NCI-H82 (cell line): ENCODE data around the gene EEFSEC.
A peak's percentile ranks its signal among the peaks of the same experiment; 100 is the strongest.

Experiments
- DNase-seq: peaks from one replicate; lab custom pipeline; 2025; lab: John Stamatoyannopoulos, UW

The EEFSEC gene

DNA sequence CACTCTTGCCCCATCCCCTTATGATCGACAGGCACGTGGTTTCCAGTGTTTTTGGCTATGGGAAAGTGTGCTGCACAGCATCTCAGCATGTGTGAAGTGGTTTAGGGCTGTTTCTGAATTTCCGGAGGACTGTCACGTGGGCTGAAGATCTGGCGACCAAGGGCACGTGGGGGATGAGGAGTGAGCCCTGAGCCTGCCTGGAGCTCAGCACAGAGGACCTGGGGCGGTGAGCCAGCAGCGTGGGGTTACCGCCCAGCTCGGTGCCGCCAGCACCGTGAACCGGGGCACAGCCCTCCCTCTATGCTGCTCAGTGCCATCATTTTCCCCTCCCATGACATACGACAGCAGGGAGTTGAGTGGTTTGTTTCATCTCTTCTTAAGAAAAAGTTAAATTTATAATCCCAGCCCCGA is 163.2 kb downstream of the EEFSEC start:
- no peak for DNase-seq

DNA sequence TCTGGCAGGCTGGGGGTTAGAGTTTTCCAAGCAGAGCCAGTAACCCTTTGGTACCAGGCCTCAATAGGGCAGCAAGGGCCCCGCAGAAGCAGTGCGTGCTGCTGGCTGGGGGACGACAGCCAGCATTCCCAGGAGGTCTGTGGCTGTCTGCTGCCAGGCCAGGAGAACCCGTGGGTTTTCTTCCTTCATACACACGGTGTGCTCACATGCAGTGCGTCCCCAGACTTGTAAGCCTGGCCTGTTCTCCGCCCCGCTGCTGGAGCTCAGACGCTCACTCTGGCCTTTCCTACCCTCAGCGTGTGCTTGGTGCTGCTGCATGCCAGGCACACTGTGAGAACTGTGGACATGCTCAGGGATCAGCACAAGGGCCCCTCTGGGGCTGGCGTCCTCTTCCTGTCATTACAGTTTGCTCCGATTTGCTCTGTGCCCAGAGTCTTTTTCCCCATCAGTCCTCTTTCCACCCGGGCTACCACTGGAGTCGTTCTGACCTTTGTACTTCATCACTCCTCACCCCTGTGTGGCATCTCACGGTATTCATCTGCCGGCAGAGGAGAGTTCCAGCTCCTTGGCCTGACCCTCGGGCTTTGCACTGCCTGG is 163.9 kb downstream of the EEFSEC start:
- DNase-seq: no peak

DNA sequence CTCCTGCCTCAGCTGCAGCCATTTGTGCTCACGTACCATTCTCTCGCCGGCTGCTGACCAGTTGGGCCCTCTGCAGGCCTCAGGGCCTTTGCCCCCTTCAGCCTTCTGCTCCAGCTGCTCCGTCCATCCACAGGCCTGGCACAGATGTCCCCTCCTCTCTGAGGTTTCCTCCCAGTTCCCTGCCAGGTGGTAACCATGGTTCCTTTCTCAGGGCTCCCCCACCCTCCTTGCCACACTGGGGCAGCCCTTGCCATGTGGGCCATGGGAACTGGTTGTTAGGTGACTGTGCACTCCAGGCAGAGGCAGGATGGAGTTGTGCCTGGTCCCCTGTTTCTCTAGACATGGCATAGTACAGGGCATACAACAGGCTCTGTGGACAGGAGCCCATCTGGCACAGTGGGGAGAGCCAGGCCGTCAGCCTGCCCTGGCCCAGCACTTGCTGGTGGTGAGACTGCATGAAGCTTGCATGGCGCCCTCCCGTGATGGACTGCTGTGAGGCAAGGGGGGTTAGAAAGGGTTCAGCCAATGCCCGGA is 164.5 kb downstream of the EEFSEC start:
- DNase-seq: no peak

DNA sequence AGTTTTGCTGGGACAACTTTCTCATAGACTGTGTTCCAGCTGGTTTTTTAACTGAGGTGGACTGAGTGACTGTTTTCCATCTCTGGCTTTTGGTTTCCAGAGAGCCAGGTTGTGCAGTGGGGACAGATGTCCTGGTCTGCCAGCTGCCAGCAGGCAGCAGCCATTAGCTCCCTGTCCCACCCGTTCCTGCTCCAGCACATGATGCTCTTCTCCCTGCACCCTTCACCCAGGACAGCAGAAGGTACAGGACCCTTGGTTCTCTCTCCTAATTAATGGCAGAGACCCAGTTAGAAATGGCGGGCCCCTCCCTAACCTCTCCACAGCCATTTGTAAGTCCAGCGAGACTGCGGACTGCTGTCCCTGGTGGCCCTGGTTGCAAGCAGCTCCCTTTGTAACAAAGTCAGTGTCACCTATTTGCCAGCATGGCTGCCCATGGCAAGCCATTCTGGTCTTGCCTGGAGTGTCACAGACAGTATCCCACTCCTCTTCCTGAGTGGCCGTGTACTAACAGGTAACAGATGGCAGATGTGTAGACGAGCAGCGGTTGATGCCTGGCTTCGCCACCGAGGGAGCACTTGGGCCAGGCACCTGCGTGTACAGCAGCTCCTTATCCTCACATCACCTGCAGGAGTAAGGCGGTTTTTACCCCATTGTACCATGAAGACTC is 165.1 kb downstream of the EEFSEC start:
- DNase-seq: no peak

DNA sequence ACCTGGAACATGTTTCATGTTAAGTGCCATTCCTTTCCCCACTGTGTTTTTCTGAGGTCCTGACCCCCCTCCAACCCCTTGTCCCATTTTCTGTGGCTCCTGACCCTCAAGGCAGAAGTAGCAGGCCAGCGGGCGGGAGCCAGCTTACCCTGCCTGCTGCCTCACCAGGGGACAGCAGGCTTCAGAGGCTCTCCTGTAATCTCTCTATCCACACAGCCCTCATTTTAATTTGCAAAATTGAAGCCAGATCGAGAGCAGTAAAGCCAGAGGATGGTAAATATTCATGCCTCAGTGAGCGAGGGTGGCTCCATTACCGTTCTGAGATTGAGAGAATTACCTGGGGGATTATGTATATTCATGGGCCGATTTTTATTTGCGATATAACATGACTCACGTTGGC is 165.8 kb downstream of the EEFSEC start:
- no peak for DNase-seq

DNA sequence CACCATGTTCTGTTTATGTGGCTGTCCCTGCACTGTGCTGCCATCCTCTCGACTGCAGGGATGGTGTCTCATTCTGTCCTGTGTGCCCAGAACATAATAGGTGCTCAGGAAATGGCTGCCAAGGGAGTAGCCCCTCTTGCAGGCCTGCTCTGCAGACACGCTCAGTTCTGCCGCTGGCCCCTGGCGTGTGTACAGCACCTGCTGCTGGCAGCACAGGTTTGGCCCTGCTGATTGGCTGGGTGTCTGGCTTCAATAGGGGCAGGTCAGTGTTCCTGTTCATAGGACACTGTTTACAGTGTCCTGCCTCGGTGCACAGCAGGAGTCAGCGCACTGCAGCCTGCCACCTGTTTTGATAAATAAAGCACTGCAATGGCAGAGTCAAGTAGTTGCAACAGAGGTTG is 166.5 kb downstream of the EEFSEC start:
- no peak for DNase-seq

DNA sequence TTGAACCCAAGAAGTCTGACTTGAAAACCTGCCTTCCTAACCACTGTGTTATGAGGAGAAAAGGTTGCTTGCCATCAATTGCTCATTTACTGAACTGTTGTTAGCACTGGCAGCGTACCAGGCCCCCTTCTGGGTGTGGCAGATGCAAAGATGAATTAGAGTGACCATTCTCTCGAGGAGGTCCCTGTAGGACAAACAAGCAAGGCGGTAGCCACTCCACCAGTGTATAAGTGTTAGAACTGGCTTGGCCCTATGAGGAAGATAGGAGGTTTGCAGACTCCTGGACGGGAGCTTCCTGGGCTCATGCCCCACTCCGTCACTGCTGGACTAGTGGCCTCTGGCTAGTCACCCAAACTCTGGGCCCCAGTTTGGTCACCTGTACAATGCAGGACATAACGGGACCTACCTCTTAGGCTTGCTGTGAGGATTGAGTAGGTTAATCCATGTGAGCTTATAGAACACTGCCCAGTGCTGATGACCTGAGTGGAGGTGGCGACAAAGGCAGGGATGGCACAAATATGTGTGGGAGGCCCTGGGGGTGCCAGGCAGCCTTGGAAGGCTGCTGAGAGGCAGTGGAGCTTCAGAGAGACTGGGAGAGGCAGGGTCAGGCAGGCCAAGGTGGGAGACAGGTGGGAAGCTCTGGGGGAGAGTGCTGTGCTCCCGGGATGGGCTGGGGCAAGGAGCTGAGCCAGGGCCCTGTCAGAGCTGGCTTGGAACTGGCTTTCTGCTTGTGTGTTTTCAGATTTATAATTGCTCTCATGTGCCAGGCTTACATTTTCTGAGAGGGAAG is 167.5 kb downstream of the EEFSEC start:
- no peak for DNase-seq

DNA sequence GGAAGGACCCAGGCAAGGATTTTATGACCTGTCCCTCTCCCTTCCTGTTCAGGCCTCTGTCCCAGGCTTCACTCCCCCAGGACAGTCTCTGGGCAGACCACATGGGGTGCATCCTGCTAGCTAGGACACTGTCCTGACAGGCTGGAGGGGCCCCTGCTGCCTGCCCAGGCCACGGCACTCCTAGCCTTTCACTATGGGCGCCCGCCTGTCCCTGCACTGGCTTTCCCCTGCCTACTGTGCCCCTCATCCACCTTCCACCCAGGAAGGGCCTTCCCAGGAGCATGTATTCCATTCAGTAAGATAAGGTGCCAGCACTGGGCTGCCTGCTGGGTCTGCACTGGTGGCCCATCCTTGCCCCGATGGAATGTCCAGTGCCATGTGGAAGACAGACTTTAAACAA is 168.1 kb downstream of the EEFSEC start:
- no peak for DNase-seq

DNA sequence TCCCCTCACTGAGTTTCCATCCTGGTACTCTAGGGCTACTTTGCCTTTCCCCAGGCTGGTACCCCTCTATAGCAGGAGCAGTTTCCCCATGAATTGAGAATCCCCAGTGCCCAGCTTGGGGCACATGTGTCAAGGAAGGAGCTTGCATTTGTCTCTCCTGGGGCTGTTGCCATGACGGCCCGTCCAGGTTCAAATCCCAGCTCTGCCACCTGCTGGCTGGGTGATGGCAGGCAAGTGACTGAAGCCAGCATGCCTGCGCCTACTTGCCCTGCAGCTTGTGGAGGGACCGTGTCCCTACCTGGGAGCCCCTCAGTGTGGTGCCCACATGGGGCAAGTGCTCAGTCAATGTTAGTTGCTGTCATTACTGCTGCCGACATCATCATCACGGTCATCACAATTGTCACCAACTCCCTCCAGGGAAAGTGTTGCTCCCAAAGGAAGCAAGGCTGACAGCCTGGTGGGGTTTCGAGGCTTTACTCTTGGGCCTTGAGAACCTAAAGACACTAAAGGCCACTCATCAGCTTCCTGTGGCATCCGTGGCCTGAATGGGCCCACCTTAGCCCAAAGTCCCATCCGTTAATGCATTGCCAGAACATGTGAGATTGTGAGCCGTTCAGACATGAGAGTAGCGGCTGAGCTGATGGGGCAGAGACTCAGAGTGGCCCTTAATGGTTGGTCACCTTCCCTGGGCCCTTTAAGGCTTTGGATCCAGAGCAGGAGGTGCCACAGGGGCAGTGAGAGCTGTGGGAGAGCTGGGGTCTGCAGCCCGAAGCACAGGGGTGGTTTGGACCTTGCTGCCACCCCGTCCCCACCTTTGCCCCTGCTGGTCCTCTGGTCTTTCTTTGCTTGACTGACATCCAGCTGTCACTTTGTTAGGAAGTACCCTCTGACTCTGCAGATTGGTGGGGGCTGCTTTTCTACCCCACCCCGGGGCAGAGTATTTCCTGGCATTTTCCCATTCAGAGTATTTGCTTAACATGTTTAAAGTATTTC is 169.0 kb downstream of the EEFSEC start:
- peak; percentile 60 for DNase-seq

DNA sequence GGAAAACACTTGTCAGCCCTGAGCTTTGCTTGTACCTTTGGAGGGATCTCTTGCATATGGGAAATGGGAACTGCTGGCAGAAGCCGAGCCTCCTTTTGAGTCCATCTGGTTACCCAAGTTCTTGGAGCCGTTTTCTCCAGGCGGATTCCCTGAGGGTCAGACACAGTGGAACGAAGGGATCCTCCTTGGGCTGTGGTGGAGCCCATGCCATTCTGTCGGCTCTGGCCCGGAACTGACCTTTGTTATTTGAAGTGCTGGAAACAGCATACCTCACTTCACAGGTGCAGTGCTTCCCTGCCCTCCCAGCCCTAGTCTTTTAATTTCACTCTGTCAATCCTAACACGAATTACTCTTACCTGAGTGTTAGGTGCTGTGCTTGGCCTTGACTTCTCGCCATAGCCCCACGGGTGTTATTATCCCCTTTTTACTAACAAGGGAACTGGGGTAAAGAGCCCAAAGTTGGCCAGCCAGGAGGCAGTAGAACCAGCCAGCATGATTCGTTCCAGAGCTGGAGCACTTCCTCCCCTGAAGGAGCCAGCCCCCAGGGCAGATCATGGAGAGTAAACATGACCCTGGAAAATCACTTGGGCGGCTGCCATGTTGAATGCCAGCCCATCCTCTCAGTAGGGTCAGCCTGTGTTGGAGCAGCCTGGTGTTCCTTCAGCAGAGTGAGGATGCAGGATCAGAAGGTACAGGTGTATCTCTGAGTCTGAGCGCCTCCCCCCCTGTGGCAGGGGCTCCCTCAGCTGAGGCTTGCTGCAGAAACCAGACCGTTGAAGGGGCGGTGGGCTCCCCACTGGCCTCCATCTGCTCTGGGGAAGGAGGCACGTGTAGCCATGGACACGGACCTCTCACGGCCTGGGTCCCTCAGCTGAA is 170.2 kb downstream of the EEFSEC start:
- DNase-seq: no peak

DNA sequence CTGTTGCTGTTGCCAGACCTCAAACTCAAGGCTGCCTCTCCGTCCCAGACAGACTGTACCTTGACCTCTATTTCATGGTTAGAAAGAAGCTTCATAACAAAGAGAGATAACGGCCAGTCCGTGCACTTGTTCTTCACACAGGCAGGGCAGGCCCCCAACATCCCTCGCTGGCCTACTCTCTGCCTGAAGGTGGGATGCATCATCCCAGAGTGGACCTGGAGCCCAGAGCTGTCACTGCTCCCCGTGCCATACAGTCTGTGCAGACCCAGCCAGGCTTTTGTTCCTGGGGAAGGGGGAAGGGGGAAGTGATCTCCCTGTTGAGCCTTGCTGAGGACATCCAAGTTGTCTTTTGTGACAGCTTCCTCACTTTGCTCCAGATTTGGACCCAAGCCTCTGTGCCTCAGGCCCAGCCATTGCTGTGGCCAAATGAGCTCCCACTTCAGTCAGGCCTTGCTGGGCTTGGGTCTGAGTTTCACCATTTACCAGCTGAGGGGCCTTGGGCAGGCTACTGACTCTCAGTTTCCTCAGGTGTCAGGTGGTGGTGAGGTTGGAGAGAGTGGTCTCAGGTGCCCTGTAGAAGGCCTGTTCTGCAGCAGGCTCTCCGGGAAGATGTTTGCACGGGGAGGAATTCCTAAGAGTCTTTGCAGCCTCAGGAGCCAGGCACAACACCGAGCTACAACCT is 171.8 kb downstream of the EEFSEC start:
- DNase-seq: no peak

DNA sequence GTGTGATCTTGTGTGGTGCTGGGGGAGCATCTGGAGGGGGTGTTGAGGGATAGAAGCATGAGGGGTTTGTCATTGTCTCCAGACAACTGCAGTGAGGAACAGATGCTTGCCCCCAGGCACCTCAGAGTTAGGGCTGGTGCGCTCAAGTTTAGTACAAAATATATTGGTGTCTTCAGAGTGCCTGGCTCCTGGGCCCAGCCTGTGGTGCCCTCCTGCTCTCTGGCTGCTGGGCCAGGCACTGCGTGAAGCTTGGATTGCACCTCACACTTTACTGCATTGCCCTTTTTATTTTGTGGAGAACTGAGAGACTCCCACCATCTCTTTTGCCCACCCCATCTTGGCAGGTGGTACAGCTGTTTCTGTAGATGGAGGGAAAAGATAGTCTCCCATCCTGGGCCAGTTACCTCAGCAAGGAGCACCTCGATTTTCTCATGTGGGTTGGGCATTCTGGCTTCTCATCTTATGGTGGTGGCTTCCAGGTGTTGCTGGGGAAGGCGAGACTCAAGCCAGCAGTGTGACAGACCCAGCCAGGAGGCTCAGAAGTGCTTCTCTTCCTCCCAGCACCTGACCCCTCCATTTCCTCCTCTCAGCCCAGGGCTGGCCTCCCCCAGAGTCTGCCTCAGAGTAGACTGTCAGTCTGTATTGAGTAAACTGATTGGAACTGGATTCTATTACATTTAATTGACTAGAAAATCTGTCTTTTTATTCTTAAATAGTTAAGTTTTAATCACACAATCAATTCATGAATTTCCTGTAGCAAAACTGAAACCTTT is 173.0 kb downstream of the EEFSEC start:
- DNase-seq: no peak

DNA sequence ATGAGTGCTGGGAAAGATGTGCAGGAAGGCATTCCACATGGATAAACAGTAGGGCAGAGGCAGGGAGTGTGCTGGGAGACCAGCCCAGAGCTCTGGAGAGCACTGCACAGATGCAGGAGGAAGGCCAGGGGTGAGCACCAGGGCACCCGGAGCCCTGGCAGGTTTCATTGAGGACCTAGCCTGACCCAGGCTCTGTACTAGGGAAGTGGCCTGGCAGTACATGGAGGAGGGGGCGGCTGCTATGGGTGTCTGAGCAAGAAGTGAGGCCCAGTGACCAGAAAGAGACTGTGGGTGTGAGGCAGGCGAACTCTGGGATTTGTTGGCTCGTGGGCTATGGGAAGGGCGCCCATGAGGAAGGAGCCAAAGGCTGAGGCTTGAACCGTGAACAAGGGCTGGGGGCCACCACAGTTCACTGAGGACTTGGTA is 174.3 kb downstream of the EEFSEC start:
- DNase-seq: no peak

DNA sequence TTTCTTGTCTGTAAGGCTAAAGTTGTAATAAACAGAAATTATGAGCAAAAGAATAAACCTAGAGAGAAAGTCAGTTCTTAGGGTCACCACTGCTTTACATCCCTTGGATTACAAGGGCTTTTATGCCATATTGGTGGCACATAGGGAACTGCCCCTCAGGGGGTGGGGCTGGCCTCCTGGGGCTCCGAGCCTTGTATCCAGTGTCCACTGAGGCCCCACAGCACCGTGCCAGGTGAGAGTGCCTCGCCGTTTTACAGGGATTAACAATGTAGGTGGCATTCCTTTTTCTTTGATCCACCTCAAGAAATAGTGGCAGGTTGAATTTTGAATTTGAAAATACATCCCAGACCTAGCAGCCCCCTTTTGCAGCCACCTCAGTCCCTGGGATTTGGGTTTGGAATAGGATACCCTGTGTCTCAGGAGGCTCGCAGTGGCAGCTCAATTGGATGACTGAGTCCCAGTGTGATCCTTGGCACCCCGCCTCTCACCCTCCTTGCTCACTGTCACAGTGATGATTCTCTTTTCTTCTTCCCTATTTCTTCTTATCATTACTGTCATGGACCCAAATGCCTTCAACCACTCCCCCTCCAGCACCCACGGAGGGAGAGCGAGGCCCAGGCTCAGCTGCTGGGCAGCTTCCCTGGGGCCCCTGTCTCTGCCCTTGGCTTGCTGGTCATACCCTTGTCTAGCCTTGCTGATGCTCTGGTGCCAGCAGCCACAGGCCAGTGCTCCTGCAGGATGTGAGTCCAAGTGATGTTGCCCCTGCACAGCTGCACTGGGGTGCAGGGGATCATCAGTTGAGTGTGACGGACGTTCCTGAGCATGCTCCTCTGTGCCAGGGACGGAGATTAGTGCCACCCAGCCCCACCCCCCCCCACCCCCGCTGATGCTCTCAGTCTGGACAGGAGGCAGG is 175.5 kb downstream of the EEFSEC start:
- DNase-seq: no peak

DNA sequence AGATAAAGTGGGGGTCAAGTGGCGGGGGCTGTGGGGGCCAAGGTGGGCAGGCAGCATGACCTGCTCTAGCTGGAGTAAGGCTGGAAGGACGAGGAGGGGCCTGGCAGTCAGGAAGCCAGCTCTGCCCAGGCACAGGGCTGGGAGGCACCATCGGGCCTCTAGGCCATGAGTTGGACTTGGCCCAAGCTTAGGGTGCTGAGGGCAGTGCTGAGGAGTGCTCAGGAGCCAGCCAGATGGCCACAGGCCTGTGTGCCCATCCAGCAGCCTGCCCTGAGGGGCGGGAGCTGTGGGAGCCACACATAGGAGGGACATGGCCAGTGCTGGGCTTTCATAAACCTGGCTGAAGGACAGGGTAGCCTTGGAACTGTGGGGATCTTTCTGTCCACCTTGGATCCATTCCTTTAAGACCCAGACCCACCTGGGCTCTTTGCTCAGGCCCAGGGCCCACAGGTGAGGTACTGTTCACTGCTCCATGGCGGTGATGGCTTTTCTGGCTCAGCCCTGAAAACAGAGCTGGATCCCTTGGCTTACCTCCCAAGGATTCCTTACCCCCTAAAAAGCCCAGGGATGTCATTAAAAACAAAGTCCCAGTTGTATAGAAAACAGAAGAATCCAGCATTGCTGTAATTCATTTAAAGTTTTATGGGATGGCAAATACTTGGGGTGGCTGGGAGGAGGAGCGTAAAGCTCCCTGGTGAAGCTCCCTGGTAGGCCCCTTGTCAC is 176.4 kb downstream of the EEFSEC start:
- DNase-seq: no peak

DNA sequence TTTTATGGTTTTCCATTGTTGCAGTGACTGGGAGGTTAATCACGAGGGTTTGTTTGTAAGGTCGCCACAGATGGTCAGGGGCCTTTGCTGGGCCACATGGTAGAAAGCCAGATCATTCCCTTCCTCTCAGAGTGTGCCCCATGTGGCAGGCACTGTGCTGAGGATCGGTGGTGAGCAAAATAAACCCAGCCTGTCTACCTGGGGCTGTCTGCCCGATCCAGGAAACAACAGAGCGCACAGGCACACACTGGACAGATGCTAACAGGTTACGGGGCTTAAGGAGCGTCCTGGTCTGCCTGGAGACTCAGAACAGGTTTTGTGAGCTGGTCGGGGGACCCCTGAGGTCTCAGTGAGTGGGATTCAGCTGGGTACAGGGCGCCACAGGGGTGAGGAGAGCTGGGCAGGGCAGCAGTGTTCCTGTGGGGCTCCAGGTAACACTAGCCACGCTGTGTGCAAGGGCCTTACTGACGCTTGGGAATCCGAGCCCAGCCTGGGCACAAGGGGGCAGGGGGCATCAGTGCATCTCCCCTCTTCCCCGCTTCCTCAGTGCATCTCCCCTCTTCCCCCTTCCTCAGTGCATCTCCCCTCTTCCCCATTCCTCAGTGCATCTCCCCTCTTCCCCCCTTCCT is 177.0 kb downstream of the EEFSEC start:
- DNase-seq: peak; percentile 35

DNA sequence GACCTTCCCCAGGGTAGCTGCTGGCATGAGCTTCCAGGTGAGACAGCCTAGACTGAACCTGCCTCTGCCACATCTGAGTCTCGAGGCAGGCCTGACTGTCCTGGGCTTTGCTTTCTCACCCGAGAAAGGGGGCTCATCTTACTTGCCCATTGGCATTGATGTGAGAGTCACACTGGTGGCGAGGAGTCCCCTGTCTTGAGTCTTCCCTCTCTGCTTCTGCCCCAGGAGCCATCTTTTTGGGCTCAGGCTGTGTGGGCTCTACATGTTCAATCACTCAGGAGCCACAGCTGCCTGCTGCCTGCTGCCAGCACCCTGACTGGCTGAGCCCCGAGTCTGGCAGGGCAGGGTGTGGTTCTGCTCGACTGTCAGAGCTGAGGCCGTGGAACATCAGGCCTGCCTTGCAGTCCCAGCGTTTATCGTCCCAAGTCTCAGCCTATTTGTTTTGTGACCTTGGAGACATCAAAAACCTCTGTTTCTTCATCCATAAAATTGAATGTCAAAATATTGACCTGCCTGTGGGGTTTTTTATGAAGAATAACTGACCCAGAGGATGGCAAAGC is 180.9 kb downstream of the EEFSEC start:
- no peak for DNase-seq
